ENCODE measurements around the gene PPP1R9A.

DNA sequence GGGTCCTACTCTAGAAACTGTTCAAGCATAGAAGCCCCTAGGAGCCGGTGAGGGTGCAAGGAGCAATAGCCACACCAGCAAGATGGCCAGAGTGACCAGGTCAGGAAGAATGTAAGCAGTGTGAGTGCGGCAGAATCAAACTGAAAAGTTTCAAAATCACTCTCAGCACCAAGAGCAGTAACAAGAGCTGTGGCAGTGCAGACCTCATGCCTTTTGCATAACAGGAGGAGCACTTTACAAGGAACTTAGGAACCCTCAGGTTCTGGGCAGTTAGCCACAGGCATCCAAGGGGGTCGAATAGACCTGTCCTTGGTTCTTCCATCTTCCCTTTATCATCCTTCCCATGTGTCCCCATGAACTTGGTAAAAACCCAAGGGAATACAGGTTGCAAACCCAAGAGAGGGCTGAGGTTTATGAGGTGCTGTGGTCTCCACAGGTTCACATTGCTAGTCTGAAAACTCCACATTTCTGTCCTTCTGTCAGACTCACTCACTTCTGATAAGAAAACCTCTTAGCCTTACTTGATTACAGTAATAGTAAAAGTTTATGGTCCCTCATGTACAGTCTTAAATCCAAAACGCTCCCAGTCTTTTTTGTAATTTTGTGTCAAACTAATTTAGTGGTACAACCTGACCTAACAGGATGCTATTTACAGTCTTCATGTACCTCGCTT lies 338.6 kb downstream of the PPP1R9A start:
- TF ChIP-seq GATA2 (IDR thresholded peaks at IDR 0.05; ENCODE audit: low read depth, low read length) (no peak), GATA3 (IDR thresholded peaks at IDR 0.05; ENCODE audit: low read depth, low read length) (no peak)

Data from SH-SY5Y (cell line).